Fibroblast of skin of right biceps (primary cell): ENCODE data around the gene BCKDK.
"Not testable (repeated sequence)": the region's sequence is repeated elsewhere in the genome, so short reads cannot be mapped to it uniquely, and the experiment has no call there.

ENCODE experiments used
- DNase-seq: peaks from one replicate; pipeline ENCODE4 v3.0.0-alpha.2; 2013

BCKDK gene

GRCh38 chr16:31100876-31101641, 7.1 kb upstream of the BCKDK start:
- not testable (repeated sequence) for DNase-seq

GRCh38 chr16:31105677-31106213, 2.4 kb upstream of the BCKDK start:
- DNase-seq, result peak; percentile 65

GRCh38 chr16:31106509-31107464, 1.4 kb upstream of the BCKDK start:
- no peak for DNase-seq

GRCh38 chr16:31107465-31107867, 720 bp upstream of the BCKDK start:
- DNase-seq, result no peak

- no peak for DNase-seq
Observed at GRCh38 chr16:31108794-31109558, 790 bp downstream of the BCKDK start.

GRCh38 chr16:31109622-31110021, 1.4 kb downstream of the BCKDK start:
- no peak for DNase-seq

- DNase-seq, result no peak
Observed at GRCh38 chr16:31110106-31111034, 2.2 kb downstream of the BCKDK start.

GRCh38 chr16:31111881-31112466, 3.8 kb downstream of the BCKDK start:
- DNase-seq, result no peak

GRCh38 chr16:31112711-31113110, 4.5 kb downstream of the BCKDK start:
- no peak for DNase-seq

GRCh38 chr16:31113121-31114120, 5.2 kb downstream of the BCKDK start:
- no peak for DNase-seq

- no peak for DNase-seq
Observed at GRCh38 chr16:31114468-31114867, 6.3 kb downstream of the BCKDK start.

- DNase-seq, result peak; percentile 98
Observed at GRCh38 chr16:31117384-31118222, 9.4 kb downstream of the BCKDK start, which contains the start of gene KAT8. Gene KAT8 (plus strand): TSS chr16:31117664. CDS start chr16:31117682, 18 bp downstream.

- peak; percentile 47 for DNase-seq
Observed at GRCh38 chr16:31118223-31119155, 10.3 kb downstream of the BCKDK start.

- no peak for DNase-seq
Observed at GRCh38 chr16:31120129-31120528, 11.9 kb downstream of the BCKDK start.

GRCh38 chr16:31125844-31126243, 17.7 kb downstream of the BCKDK start:
- no peak for DNase-seq

GRCh38 chr16:31127182-31127581, 19.0 kb downstream of the BCKDK start:
- no peak for DNase-seq

- no peak for DNase-seq
Observed at GRCh38 chr16:31128711-31129567, 20.8 kb downstream of the BCKDK start.
